Tibial nerve (tissue), 4 donors: ENCODE results near the gene ASIC1.
A peak's percentile ranks its signal among the peaks of the same experiment; 100 is the strongest.

ENCODE experiments used
- CTCF ChIP-seq, 5 experiments: fragments of 200-600 bp in 3 of 5; fragments of 450-650 bp in 2 of 5; sonication (generic) in 3 of 5; IDR thresholded peaks; one replicate each; pipeline ENCODE4 v1.5.1; 2016 to 2019; ENCODE audit warnings: antibody characterized with exemption in 5 of 5, mild to moderate bottlenecking in 3 of 5, moderate library complexity in 2 of 5
- EP300 ChIP-seq, 2 donors: sonication (generic); formaldehyde crosslinking; IDR thresholded peaks; one replicate each; pipeline ENCODE4 v1.6.1; 2017; ENCODE audit warnings: antibody characterized with exemption in 2 of 2, mild to moderate bottlenecking in 1 of 2
- POLR2A ChIP-seq, 2 donors: fragments of 450-650 bp; IDR thresholded peaks; one replicate each; pipeline ENCODE4 v1.6.1; 2017; ENCODE audit warnings: antibody characterized with exemption in 2 of 2, mild to moderate bottlenecking in 2 of 2, moderate library complexity in 2 of 2

- TF ChIP-seq CTCF (IDR thresholded peaks at IDR 0.05) (no peak), POLR2A (IDR thresholded peaks at IDR 0.05) (peak in 1 of 2 donors; percentile 39), EP300 (IDR thresholded peaks at IDR 0.05) (peak; percentile 84 to 99)
Observed at GRCh38 chr12:50025187-50026059, 32.0 kb upstream of the ASIC1 start, which contains the start of gene RACGAP1.
